Activated CD4-positive, alpha-beta T cell treated with anti-CD3 and anti-CD28 coated beads for 36 hours (primary cell): ENCODE results near the gene DNAJC5G. TPM values are rescaled to one million over a fixed set of nuclear protein-coding genes. Genes with fewer than 3 reads are reported as not detected.

Experiments used
- ATAC-seq: fragments of 200-7000 bp; cut with Tn5 transposase; one replicate; pipeline ENCODE4 v1.10.0; 2021; ENCODE audit warnings: mild to moderate bottlenecking, moderate library complexity
- CTCF ChIA-PET: fragments of 350-600 bp; sonication (Branson Sonifier 250); formaldehyde crosslinking; loops from one replicate; lab custom pipeline; 2021; ENCODE audit warnings: antibody characterized with exemption; lab: Charles Lee
- POLR2A ChIA-PET: fragments of 350-600 bp; sonication (Branson Sonifier 250); formaldehyde crosslinking; loops from one replicate; lab custom pipeline; 2021; ENCODE audit warnings: antibody characterized with exemption, inconsistent platforms; lab: Charles Lee
- DNase-seq: peaks from one replicate; pipeline ENCODE4 v3.0.0-alpha.2; 2020
- H3K27ac Mint-ChIP-seq: one replicate; pipeline ENCODE4 v1.8.0; 2021; ENCODE audit warnings: mixed read lengths
- H3K27me3 Mint-ChIP-seq: one replicate; pipeline ENCODE4 v1.8.0; 2021; ENCODE audit warnings: mixed read lengths
- H3K36me3 Mint-ChIP-seq: one replicate; pipeline ENCODE4 v1.8.0; 2021; ENCODE audit warnings: low read depth, mixed read lengths
- H3K4me1 Mint-ChIP-seq: one replicate; pipeline ENCODE4 v1.8.0; 2021; ENCODE audit warnings: mixed read lengths
- H3K4me3 Mint-ChIP-seq: one replicate; pipeline ENCODE4 v1.8.0; 2021; ENCODE audit warnings: mild to moderate bottlenecking, moderate library complexity, mixed read lengths
- H3K9me3 Mint-ChIP-seq: one replicate; pipeline ENCODE4 v1.8.0; 2021; ENCODE audit warnings: low read depth, mixed read lengths
- intact Hi-C, 2 experiments: fragments of 100-400 bp; cut with DNase I in 1 of 2; cut with micrococcal nuclease in 1 of 2; formaldehyde crosslinking; loops; one replicate each; pipeline versions ENCODE4 v1.14.2 to v1.15.1; 2022 to 2024; cut with DNase I, micrococcal nuclease
- total RNA-seq, 2 experiments: library from RNA; stranded (reverse); gene quantifications; one replicate each; pipeline ENCODE4 v1.2.3, GENCODE V29; 2021

The DNAJC5G gene, protein sequence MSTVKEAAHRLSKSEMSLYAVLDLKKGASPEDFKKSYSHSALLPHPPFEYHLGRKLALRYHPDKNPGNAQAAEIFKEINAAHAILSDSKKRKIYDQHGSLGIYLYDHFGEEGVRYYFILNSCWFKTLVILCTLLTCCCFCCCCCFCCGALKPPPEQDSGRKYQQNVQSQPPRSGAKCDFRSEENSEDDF
- total RNA-seq: not detected

DNA sequence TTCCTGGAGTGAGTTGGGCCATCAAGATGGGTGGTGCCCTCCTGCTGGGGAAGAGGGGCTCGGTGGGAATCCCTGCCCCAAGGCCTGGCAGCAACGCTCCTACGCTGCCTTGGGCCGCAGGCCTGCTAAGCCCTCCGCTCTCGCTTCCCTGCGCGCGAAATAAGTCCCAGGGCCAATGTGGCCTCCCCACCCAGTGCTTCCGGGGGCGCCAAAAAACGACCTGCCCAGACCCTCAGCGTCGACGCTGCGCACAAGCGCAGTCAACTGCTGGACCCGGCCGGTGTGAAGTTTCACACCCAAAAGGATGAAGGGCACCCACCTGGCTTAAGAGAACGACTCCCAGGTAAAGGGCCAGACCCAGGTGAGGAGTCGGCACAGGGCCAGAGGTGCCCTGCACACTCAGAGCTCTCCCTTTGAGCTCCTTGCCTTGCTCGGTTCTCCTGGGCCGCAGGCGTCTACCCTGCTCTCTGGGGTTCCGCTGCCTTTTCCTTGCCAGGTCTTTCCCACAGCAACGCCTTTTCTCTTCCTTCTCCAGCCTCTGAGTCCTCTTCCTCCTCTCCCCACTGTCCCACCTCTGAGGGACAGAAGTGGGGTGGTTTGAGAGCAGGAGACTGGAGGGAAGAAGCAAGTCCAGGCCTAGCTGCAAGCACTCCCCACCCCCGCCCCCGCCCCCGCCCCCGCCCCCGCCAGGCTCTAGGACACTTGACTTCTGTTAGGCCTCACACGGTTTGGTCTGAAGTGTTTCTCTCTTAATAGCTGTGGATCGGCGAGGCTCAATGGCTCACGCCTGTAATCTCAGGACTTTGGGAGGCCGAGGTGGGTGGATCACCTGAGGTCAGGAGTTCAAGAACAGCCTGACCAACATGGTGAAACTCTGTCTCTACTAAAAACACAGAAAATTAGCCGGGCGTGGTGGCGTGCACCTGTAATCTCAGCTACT is at the start of gene DNAJC5G:
Gene DNAJC5G, plus strand, starts transcription at position 223 of the 940 bp plus-strand sequence. CDS start 1,296 bp downstream, outside the sequence.
- H3K36me3 Mint-ChIP-seq: no peaks in the 10 kb centered on the region
- no peak within 1 kb of the TSS for H3K27ac Mint-ChIP-seq
- CTCF ChIA-PET: interaction anchor here (0.7 to 1.2 kb wide), 4 partner anchors 10 to 408 kb away, joined by 3 to 4 read pairs (median 3); no protein-coding TSS in a partner anchor
- intact Hi-C loops: no loop called here
- H3K9me3 Mint-ChIP-seq: no peaks in the 10 kb centered on the region
- POLR2A ChIA-PET: no interaction called here
- DNase-seq: no peak
- peaks cover 11% of the 10 kb centered on the region for H3K27me3 Mint-ChIP-seq
- no peak within 1 kb of the TSS for H3K4me3 Mint-ChIP-seq
- peaks cover 4% of the 10 kb centered on the region for H3K4me1 Mint-ChIP-seq
- no peak for ATAC-seq

DNA sequence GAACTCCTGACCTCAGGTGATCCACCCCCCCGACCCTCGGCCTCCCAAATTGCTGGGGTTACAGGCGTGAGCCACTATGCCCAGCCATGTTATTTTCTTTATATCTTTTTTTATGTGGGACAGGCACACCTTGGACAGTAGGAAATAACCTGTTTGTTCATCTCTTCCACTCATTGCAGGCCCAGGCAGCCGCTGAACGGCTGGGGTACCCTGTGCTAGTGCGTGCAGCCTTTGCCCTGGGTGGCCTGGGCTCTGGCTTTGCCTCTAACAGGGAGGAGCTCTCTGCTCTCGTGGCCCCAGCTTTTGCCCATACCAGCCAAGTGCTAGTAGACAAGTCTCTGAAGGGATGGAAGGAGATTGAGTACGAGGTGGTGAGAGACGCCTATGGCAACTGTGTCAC is 49.7 kb upstream of the DNAJC5G start:
- no peaks in the 10 kb centered on the region for H3K4me1 Mint-ChIP-seq
- ATAC-seq: no peak
- H3K27ac Mint-ChIP-seq: no peak overlapping the region
- H3K27me3 Mint-ChIP-seq: no peaks in the 10 kb centered on the region
- no peak overlapping the region for H3K4me3 Mint-ChIP-seq
- intact Hi-C loops: no loop called here
- peaks cover 74% of the 10 kb centered on the region for H3K36me3 Mint-ChIP-seq
- CTCF ChIA-PET: interaction anchor here (0.6 kb wide), 1 partner anchor 738 kb away, joined by 6 read pairs; no protein-coding TSS in a partner anchor
- no peaks in the 10 kb centered on the region for H3K9me3 Mint-ChIP-seq
- no peak for DNase-seq
- POLR2A ChIA-PET: no interaction called here

DNA sequence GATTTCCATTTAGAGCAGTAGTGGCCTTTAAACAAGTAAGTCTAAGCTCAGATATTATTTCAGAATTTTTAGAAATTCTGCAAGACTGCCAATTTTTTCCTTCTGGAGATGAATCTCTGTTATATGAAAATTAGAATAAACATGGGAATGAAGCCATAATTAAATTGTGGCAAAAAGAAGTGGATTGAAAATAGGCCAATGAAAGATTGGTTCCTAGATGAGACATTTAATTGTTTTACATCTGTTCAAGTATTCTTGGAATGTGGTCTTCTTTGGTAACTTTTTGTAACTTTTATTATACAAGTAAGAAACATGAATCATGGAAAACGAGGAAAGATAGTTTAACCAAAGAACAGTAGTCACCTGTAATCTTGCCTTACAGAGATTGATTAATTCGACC is 47.7 kb upstream of the DNAJC5G start:
- ATAC-seq (no peak), DNase-seq (no peak)
- H3K9me3 Mint-ChIP-seq: no peaks in the 10 kb centered on the region
- ChIA-PET POLR2A (no interaction called here), CTCF (no interaction called here)
- intact Hi-C loops: no loop called here
- no peak overlapping the region for H3K27ac Mint-ChIP-seq
- H3K4me1 Mint-ChIP-seq: no peaks in the 10 kb centered on the region
- H3K27me3 Mint-ChIP-seq: no peaks in the 10 kb centered on the region
- no peak overlapping the region for H3K4me3 Mint-ChIP-seq
- H3K36me3 Mint-ChIP-seq: peaks cover 74% of the 10 kb centered on the region

DNA sequence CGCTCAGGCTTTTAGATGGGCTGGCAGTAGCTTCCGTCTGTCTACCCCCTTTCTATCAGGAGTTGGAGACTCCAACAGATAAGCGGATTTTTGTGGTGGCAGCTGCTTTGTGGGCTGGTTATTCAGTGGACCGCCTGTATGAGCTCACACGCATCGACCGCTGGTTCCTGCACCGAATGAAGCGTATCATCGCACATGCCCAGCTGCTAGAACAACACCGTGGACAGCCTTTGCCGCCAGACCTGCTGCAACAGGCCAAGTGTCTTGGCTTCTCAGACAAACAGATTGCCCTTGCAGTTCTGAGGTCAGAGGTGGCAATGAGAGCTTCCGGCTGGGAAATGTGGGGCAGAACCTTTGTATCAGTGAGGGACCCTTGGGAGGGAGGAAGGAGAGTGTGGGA is 43.3 kb upstream of the DNAJC5G start:
- Mint-ChIP-seq H3K4me3 (no peak overlapping the region), H3K36me3 (peaks cover 74% of the 10 kb centered on the region), H3K4me1 (no peaks in the 10 kb centered on the region), H3K9me3 (no peaks in the 10 kb centered on the region), H3K27ac (no peak overlapping the region), H3K27me3 (no peaks in the 10 kb centered on the region)
- no peak for ATAC-seq
- POLR2A ChIA-PET: no interaction called here
- intact Hi-C loops: no loop called here
- no peak for DNase-seq
- CTCF ChIA-PET: interaction anchor here (0.8 to 1.2 kb wide), 4 partner anchors 9 to 72 kb away, joined by 3 to 5 read pairs (median 4); no protein-coding TSS in a partner anchor

DNA sequence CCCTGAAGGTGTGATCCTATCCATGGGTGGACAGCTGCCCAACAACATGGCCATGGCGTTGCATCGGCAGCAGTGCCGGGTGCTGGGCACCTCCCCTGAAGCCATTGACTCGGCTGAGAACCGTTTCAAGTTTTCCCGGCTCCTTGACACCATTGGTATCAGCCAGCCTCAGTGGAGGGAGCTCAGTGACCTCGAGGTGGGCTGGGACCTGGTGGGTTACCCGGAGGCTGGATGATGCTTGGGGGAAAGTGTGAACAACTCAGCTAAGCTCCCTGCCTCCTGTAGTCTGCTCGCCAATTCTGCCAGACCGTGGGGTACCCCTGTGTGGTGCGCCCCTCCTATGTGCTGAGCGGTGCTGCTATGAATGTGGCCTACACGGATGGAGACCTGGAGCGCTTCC is 41.9 kb upstream of the DNAJC5G start:
- Mint-ChIP-seq H3K27me3 (no peaks in the 10 kb centered on the region), H3K36me3 (peaks cover 73% of the 10 kb centered on the region), H3K4me3 (no peak overlapping the region), H3K9me3 (no peaks in the 10 kb centered on the region), H3K4me1 (no peaks in the 10 kb centered on the region), H3K27ac (no peak overlapping the region)
- DNase-seq: no peak
- no peak for ATAC-seq
- POLR2A ChIA-PET: interaction anchor here (0.6 kb wide), 1 partner anchor 283 kb away, joined by 6 read pairs; no protein-coding TSS in a partner anchor
- intact Hi-C loops: no loop called here
- CTCF ChIA-PET: interaction anchor here (0.6 kb wide), 1 partner anchor 69 kb away, joined by 3 read pairs; no protein-coding TSS in a partner anchor

DNA sequence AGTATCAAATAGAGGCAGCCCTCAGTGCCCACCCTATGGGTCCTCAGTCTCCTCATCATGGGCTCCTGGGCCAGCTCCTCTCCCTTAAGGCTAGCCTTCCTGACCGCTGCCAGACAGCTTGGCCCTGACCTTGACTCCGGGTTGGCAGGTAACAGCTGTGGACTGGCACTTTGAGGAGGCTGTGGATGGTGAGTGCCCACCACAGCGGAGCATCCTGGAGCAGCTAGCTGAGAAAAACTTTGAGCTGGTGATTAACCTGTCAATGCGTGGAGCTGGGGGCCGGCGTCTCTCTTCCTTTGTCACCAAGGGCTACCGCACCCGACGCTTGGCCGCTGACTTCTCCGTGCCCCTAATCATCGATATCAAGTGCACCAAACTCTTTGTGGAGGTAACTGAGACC is 39.1 kb upstream of the DNAJC5G start:
- ChIA-PET POLR2A (interaction anchor here (0.5 to 0.7 kb wide), 2 partner anchors 27 to 141 kb away, joined by 3 to 4 read pairs; no protein-coding TSS in a partner anchor), CTCF (no interaction called here)
- no peak for DNase-seq
- H3K9me3 Mint-ChIP-seq: no peaks in the 10 kb centered on the region
- no peak for ATAC-seq
- H3K4me1 Mint-ChIP-seq: no peaks in the 10 kb centered on the region
- H3K27ac Mint-ChIP-seq: no peak overlapping the region
- no peaks in the 10 kb centered on the region for H3K27me3 Mint-ChIP-seq
- peaks cover 79% of the 10 kb centered on the region for H3K36me3 Mint-ChIP-seq
- no peak overlapping the region for H3K4me3 Mint-ChIP-seq
- intact Hi-C loops: no loop called here

DNA sequence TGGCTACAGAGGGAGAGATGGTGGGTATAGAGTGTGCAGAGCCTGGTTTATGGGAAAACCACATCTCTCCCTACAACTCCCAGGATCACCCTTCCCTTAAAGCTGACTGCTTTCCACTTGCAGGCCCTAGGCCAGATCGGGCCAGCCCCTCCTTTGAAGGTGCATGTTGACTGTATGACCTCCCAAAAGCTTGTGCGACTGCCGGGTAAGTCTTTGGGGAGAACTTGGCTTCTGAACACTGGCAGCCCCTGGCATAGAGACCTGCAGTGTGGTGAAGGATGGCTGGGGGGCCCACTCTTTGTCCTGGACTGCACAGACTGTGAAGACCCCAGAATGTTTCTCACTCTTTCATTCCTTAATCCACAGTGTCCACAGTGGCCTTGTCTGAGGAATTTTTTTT is 38.6 kb upstream of the DNAJC5G start:
- intact Hi-C loops: no loop called here
- ATAC-seq (no peak), DNase-seq (no peak)
- no peak overlapping the region for H3K27ac Mint-ChIP-seq
- CTCF ChIA-PET: interaction anchor here (0.6 kb wide), 1 partner anchor 237 kb away, joined by 3 read pairs; no protein-coding TSS in a partner anchor
- H3K9me3 Mint-ChIP-seq: no peaks in the 10 kb centered on the region
- H3K4me1 Mint-ChIP-seq: no peaks in the 10 kb centered on the region
- H3K4me3 Mint-ChIP-seq: no peak overlapping the region
- POLR2A ChIA-PET: interaction anchor here (0.7 kb wide), 1 partner anchor 142 kb away, joined by 3 read pairs; no protein-coding TSS in a partner anchor
- H3K36me3 Mint-ChIP-seq: peaks cover 80% of the 10 kb centered on the region
- no peaks in the 10 kb centered on the region for H3K27me3 Mint-ChIP-seq

DNA sequence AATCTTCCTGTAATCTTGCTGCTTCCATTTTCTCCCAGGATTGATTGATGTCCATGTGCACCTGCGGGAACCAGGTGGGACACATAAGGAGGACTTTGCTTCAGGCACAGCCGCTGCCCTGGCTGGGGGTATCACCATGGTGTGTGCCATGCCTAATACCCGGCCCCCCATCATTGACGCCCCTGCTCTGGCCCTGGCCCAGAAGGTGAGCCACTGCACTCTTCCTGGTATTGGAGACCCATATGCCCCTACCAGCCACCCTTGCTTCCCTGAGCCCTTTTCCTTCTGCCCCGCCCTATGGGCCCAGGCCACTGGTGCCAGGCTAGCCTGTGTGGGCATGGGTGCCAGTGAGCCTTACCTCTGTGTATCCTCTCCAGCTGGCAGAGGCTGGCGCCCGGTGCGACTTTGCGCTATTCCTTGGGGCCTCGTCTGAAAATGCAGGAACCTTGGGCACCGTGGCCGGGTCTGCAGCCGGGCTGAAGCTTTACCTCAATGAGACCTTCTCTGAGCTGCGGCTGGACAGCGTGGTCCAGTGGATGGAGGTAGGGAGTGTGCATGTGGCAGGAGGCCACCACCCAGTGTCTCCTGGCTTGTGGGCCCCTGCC is 37.8 kb upstream of the DNAJC5G start:
- ChIA-PET CTCF (no interaction called here), POLR2A (no interaction called here)
- H3K27ac Mint-ChIP-seq: no peak overlapping the region
- peaks cover 80% of the 10 kb centered on the region for H3K36me3 Mint-ChIP-seq
- H3K27me3 Mint-ChIP-seq: no peaks in the 10 kb centered on the region
- DNase-seq (no peak), ATAC-seq (no peak)
- H3K4me1 Mint-ChIP-seq: no peaks in the 10 kb centered on the region
- no peaks in the 10 kb centered on the region for H3K9me3 Mint-ChIP-seq
- no peak overlapping the region for H3K4me3 Mint-ChIP-seq
- intact Hi-C loops: no loop called here

DNA sequence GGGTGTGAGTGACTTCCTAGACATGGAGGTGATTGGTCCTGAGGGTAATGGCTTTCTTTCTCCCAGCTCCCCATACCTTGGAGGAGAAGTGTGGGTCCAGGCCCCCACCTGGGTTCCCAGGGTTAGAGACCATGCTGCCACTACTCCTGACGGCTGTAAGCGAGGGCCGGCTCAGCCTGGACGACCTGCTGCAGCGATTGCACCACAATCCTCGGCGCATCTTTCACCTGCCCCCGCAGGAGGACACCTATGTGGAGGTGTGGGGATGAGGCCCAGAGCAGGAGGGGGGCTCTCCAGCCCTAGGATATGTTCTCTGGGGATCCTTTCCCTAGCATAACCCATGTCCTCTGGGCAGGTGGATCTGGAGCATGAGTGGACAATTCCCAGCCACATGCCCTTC is 36.3 kb upstream of the DNAJC5G start:
- Mint-ChIP-seq H3K36me3 (peaks cover 75% of the 10 kb centered on the region), H3K27me3 (no peaks in the 10 kb centered on the region), H3K4me3 (no peak overlapping the region), H3K27ac (no peak overlapping the region), H3K4me1 (no peaks in the 10 kb centered on the region), H3K9me3 (no peaks in the 10 kb centered on the region)
- ATAC-seq (no peak), DNase-seq (no peak)
- ChIA-PET CTCF (interaction anchor here (0.6 kb wide), 1 partner anchor 41 kb away, joined by 3 read pairs; no protein-coding TSS in a partner anchor), POLR2A (no interaction called here)
- intact Hi-C loops: no loop called here

DNA sequence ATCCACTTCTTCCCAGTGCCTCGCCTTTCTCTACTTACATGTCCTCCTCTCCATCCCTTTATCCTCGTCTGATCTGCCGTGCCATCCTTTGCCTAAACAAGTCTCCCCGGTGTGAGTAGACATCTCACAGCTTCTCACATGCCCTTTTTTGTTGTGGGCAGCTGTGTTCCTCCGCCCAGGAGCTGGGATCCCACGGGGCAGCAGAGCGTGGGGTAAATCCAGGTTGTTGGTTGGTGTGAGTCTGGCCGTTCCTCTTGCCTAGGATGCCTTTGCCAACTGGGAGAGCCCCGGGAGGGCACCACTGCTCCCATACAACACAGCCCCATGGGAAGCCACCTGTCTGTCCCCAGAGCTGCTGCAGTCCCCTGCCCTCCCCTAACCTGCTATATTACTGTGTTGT is 34.8 kb upstream of the DNAJC5G start:
- ChIA-PET CTCF (interaction anchor here (1.0 kb wide), 1 partner anchor 9 kb away, joined by 5 read pairs; no protein-coding TSS in a partner anchor), POLR2A (no interaction called here)
- DNase-seq: no peak
- intact Hi-C loops: no loop called here
- Mint-ChIP-seq H3K27ac (no peak overlapping the region), H3K27me3 (no peaks in the 10 kb centered on the region), H3K9me3 (no peaks in the 10 kb centered on the region), H3K4me3 (no peak overlapping the region), H3K36me3 (peaks cover 71% of the 10 kb centered on the region), H3K4me1 (no peaks in the 10 kb centered on the region)
- no peak for ATAC-seq
